GM21367 (cell line): ENCODE data around the gene POMZP3.
"Not testable (repeated sequence)": the region's sequence is repeated elsewhere in the genome, so short reads cannot be mapped to it uniquely, and the experiment has no call there.

Experiments
- ATAC-seq: cut with Tn5 transposase; IDR thresholded peaks from one replicate; pipeline ENCODE4 v1.9.1; 2021; ENCODE audit not compliant: unreplicated experiment

POMZP3 gene

DNA sequence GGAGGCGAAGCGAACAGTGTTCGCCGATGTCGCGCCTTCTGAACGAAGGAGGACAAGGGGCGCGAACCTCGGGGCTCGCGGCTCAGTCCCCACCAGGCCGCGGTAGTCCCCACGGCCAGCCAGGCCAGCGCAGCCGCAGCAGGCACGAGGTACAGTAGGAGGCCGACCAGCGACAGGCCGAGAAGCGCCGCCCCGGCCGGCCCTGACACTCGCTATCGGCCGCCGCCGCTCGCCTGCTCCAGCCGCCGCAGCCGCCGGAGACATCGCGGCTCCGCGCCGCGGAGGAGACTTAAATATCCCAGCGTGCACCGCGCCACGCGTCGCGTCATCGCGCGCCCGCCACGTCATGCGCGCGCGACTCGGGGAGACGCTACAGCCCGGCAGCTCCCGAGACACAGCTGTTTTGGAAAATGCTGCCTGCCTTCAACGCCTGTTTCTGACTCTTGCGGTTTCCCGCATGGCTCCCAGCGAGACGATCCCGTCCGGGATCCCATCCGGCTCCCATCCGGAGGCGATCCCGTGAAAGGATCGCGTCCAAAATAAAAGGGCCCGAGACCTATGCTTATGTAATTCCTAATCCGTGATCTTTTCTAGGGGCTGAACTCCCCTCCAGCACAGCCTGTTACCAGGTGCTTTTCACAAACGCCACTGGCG lies at the start of gene POMZP3:
Gene POMZP3, minus strand, starts transcription at position 291 of the 654 bp plus-strand sequence. CDS start 1,215 bp downstream, outside the sequence.
- ATAC-seq = peak; percentile 86

DNA sequence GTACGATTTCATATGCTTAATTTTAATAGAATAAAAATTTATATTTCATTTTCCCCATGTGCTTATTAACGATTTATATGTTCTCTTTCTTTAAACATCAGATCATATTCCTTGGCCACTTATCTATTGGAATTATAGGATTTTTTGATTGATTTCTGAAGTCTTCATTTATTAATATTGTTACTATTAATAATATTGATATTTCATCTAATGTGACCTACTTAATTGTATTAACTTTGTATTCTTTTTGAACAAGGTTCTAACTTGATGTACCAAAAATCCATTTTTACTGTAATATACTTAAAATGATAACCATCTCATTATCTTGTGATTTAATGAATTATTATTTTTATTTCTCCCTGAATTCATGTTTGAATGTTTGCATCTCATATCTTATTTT lies 48.7 kb upstream of the POMZP3 start:
- not testable (repeated sequence) for ATAC-seq

DNA sequence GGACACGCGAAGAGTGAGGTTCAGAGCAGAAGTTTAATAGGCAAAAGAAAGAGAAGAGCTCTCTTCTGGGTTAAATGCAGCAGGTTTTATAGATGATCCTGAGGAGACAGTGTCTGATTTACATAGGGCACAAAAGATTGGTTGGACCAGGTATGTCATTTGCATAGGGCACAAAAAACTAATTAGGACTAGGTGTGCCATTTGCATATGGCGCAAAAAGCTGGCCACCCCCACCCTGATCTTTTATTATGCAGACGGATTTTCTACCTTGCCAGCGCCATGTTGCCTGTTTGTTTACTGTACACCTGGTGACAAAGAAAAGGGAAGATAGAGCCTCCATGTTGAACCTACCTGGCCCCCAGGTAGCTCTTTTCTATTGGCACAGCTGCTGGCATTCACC lies 46.3 kb upstream of the POMZP3 start:
- not testable (repeated sequence) for ATAC-seq

DNA sequence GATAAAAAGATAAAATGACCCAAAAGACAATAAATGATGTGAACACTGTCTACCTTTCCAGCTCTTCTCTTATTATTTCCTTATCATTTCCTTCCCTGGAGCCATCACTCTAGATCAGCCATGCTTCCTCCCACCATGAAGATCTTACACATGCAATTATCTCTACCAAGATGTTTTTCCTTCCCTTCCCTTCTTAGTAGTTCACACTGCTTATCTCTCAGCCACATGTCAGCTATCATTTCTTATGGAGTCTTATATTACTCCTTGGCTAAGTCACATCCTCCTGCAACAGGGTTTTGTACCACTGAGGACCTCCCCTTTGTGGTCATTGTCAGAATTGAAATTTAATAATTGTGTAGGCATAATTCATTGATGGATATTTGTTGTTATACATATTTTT lies 32.1 kb upstream of the POMZP3 start:
- not testable (repeated sequence) for ATAC-seq

DNA sequence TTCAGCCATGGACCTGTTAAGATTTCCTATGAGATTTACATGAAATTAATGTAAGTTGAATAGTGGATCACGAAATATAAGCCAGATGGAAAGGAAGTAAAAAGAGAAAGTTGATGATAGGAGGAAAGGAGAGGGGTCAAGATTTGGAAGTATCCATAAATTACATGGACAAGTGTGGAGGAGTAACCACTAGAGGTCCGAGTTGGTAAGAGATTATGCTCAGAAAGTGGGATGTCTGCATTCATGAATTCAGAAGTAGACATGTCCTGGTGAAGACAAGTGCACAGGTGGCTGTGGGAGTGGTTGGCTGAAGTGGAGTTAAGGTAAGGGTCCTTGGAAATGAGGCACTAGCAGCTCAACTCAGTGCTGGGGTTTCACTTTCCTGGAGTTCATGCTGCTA lies 29.3 kb upstream of the POMZP3 start:
- ATAC-seq = not testable (repeated sequence)

DNA sequence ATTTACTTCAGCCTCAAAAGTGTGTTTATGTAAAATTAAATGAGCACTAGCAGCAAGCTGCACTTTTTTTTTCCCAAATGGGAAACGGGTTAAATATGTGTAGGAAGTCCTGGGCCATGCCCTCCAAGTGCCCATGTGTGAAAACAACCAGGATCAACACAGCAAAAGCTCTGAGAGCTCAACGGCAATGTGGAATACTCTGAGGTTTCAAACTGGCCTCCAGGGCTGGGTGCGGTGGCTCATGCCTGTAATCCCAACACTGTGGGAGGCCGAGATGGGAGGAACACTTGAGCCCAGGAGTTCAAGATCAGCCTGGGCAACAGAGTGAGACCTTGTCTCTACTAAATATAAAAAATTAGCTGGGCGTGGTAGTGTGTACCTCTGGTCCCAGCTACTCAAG lies 15.5 kb upstream of the POMZP3 start:
- ATAC-seq = not testable (repeated sequence)

DNA sequence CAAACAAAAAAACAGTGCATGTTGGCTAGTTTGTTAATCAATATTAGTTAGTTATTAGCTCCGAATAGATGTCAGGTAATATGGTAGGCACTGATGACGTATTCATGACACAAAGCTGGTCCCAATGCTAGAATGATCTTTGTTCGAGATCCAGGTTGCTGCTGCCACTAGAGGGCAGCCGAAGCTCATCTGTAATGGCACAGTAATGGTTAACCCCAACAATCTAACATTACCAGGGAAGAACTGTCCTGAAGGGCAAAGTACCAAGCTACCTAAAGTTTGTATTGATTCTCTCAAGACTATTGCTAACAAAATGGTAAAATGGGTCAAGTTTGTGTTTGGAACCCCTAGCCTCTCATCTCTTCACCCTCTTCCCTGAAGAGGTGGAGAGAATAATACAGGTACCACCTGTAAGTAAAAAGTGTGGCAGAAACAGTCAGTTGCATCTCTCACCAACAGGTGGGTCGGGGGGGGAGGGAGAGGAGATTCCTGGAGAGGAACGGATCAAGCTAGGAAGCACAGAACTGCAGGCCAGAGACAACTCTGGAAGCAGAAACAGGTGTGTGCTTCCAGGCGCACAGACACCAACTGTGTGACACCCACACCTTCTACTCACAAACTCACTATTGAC lies 10.1 kb upstream of the POMZP3 start:
- peak; percentile 82 for ATAC-seq

DNA sequence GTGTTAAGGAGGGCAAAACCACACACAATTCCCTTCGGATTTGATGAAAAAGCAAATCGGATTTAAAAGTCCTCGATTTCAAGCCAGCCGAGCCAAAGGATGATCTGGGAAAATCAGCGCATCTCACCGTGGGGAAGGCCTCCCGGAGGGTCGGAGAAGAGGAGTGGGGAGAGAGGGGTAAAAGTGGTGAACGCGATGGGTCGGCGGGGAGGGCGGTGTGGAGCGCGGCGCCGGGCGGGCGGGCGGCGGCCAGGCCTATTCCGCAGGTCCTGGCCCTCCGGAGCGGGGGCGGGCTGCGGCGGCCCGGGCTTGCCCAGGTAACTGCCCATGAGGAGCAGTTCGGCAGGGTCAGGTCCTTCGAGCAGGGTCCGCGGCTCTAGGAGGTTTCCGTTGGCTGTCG lies 498 bp downstream of the POMZP3 start:
- not testable (repeated sequence) for ATAC-seq

DNA sequence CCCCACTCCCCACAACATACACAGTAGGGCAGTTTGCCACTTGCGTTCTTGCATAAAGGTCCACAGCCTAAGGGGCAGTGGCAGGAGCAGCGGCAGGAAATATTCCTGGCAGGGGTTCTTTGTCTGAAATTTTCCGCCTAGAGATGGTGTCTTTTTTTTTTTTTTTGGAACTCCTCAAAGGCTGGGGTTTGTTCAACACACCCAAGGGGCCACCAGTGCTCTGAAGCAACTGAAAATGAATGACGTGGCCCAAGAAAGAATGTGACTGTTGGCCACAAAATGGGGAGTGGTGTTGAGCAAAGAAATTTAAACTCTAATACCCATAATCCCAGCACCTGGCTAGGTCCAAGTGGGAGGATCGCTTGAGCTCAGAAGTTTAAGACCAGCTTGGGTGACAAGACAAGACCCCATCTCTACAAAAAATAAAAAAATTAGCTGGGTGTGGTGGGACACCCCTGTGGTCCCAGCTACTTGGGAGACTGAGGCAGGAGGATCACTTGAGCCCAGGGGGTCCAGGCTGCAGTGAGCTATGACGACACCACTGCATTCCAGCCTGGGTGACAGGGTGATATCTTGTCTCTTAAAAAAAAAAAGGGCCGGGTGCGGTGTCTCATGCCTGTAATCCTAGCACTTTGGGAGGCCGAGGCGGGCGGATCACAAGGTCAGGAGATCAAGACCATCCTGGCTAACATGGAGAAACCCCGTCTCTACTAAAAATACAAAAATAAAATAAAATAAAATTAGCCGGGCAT lies 7.5 kb downstream of the POMZP3 start:
- ATAC-seq = not testable (repeated sequence)

DNA sequence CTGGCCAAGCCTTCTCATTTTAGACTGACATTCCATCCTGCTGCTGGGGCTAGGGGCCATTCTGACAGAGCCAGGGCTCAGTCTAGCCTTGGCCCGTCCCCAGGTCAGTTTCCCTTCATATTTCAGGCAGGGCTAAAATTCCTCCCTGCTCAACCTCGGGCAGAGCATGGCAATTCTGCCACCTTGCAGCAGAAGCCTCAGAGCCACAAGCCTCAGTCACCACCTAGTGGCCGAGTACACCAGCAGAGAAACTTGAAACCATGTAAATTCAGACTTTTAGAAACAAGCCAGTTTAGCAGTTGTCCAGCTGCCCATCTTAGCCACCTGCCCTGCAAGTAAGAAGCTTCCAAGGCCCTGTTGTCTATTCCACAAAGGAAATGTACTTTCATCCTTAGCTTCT lies 13.3 kb downstream of the POMZP3 start:
- not testable (repeated sequence) for ATAC-seq

DNA sequence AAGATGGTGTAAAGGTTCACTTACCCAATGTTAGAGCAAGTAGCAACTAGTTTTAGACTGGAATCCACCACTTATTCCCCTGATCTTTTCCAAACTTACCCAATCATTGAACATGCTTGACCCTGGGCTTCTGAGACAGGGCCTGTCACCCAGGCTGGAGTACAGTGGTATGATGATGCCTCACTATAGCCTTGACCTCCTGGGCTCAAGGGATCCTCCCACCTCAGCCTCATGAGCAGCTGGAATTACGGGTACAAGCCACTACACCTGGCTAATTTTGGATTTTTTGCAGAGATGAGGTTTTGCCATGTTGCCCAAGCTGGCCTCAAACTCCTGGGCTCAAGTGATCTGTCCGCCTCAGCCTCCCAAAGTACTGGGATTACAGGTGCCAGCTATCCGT lies 14.8 kb downstream of the POMZP3 start:
- ATAC-seq = not testable (repeated sequence)

DNA sequence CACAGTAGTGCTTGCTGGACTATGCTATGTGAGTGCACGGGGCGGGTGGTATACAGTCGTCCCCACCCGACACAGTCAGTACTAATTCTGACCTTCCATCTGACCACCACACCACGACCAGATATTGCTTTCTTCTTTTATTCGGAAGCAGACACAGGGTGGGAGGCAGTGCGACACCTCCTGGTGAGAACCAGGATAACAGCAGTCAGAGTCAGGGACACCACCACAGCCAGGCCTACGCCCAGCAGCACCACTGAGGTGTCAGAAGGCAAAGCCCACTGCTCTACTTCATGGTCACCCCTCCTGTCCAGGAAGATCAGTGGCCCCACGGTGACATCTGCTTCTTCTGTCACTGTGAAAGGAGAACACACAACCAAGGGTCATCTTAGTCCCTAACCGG lies 17.2 kb downstream of the POMZP3 start:
- not testable (repeated sequence) for ATAC-seq

DNA sequence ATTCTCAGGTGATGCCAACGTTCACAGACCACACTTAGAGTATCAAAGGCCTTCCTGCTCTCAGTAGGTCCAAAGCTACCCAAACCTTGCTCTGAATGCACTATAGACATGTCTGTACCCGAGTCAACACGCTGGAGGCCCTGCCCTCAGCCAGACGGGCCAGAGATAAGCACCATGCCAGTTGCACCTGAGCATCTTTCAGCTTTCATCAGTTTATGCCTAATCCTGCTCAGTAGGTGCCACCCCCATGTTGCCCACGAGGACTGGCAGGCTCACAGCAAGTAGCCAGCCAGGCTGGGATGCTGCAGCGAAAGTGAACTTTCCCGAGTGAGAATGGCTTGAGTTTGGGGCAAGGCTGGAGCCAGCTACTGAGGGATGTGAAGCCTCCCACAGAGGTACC lies 18.6 kb downstream of the POMZP3 start:
- ATAC-seq = not testable (repeated sequence)

DNA sequence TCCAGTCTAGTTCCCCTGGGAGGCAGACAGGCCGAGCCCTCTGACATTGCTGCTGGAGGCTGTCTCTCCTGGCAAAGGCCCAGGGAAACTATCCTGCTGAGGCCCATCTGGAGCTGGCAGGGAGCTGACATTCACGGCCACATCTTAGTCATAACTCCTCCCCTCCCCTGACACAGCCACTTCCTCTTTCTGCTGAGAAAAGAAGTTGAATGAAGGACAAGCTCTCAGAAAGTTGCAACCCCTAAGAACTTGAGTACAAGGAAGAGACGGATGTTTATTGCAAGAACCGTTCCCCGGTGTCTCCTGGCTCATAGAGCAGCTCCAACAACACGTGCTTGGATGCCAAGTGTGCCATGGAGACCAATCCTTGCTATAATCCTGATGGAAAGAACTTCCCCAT lies 21.1 kb downstream of the POMZP3 start:
- ATAC-seq = peak; percentile 96

DNA sequence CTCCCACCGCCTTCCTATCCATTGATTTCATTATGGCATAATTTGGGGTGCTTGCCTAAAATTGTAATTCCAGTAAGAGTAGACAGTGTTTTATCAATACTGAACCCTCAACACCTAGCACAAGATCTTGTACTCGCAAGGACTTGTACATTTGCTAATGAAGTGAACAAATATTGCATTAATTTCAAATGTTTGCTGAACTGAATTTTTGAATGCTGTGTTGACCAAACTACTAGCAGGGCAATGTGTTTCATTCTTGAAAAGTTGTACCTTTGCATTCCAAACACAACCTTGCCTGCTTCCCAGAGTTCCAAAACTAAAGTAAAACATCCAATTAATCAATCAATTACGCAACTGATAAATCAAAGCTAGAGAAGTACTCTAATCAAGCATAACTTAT lies 26.4 kb downstream of the POMZP3 start:
- not testable (repeated sequence) for ATAC-seq

DNA sequence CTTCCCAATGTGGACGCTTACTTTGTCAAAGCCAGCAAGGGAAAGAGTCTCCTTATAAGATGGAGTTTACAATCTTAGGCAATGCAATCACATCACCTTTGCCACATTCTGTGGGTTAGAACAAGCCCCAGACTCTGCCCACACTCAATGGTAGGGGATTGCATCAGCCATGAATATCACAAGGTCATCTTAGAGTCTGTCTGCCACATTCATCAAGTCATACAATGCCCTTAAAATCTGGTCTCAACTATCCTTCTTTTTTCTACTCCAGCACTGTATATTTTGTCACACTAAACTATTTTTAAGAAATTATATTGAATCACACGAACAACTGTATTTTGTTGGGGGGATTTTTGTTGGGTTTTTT lies 27.0 kb downstream of the POMZP3 start:
- ATAC-seq = not testable (repeated sequence)

DNA sequence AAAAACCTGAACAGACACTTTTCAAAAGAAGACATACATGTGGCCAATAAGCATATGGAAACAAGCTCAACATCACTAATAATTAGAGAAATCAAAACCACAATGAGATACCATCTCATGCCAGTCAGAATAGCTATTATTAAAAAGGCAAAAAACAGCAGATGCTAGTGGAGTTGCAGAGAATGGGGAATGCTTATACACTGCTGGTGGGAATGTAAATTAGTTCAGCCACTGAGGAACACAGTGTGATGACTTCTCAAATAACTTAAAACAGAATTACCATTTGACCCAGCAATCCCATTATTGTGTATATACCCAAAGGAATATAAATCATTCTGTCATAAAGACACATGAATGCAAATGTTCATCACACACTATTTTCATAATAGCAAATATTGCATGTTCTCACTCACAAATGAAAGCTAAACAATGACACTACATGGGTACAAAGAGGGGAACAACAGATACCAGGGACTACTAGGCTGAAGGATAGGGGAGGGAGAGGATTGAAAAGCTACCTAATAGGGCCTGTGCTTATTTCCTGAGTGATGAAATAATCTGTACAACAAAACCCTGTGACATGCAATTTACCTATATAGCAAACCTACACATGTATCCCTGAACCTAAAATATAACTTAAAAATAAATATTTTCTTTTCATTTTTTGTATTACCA lies 28.4 kb downstream of the POMZP3 start:
- ATAC-seq = not testable (repeated sequence)

DNA sequence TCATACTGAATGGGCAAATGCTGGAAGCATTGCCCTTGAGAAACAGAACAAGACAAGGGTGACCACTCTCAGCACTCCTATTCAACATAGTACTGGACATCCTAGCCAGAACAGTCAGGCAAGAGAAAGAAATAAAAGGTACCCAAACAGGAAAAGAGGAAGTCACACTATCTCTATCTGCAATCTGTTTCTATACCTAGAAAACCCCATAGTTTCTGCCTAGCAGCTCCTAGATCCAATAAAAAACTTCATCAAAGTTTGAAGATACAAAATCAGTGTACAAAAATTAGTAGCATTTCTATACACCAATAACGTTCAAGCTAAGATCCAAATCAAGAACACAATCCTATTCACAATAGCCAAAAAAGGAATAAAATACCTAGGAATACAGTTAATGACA lies 29.8 kb downstream of the POMZP3 start:
- not testable (repeated sequence) for ATAC-seq

DNA sequence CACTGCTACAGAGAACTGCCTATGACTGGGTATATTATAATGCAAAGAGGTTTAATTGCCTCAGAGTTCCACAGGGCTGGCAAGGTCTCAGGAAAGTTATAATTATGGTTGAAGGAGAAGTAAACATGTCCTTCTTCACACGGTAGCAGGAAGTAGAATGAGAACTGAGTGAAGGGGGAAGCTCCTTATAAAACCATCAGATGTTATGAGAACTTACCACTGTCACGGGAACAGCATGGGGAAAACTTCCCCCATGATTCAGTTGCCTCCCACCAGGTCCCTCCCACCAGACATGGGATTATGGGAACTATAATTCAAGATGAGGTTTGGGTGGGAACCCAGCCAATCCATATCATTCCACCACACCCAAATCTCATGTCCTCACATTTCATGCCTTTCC lies 34.4 kb downstream of the POMZP3 start:
- ATAC-seq = not testable (repeated sequence)

DNA sequence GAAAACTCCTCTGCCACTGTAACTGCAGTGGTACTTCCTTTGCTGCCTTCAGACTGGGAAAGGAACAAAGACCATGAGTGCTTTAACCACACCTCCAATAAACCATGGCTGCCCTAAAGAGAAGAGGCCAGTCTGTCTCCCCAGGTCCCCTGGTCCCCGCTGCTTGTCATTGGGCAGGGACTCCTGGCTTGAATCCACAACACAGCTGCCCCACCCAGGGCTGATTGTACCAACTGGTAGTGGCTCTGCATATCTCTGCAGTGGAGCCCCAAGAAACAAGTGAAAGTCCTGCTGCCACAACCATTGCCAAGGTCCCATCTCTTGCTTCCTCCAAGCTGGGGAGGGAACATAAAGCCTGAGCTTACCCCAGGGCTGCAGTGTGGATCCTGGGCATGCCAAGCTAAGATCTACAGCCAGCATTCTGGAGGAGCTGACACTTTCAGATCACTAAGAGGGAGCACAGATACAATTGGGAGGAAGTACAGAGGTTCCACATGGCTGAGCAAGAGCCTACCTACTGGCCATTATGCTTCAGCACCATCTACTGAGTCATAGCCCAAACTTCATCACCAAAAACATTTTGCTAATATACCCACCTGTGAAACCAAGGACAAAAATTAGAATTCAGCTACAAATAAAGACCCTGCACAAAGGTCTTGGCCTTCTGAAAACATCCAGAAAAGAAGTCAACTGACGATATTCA lies 35.3 kb downstream of the POMZP3 start:
- not testable (repeated sequence) for ATAC-seq

DNA sequence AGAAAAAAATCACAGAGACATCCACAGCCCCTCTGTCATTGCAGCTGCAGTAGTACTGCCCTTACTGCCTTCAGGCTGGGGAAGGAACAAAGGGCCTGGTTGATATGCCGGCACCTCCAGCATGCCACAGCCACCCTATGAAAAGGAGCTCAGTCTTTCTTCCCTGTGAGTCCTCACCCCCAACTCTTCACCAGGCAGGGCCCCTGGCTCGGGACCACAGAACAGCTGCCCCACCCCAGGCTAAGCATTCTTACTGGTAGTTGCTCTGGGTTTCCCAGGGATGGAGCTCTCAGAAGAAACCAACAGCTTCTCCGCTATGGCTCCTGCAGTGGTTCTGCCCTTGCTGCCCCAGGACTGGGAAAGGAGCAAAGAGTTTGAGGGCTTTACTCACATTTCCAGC lies 36.0 kb downstream of the POMZP3 start:
- ATAC-seq = not testable (repeated sequence)
